HG03066 (cell line): Measurements from ENCODE around the gene DAPK2.
"Not testable (repeated sequence)": the region's sequence is repeated elsewhere in the genome, so short reads cannot be mapped to it uniquely, and the experiment has no call there.

Experiments used
- ATAC-seq: cut with Tn5 transposase; IDR thresholded peaks from one replicate; pipeline ENCODE4 v1.9.1; 2021; ENCODE audit warnings: low read depth; ENCODE audit not compliant: unreplicated experiment

DAPK2 gene

GRCh38 chr15:63901912-63902670 is 144.2 kb downstream of the DAPK2 start:
- ATAC-seq: no peak

GRCh38 chr15:63900306-63900705 is 146.0 kb downstream of the DAPK2 start:
- ATAC-seq: no peak

- ATAC-seq: not testable (repeated sequence)
Measured at GRCh38 chr15:63899606-63900005, 146.7 kb downstream of the DAPK2 start.

GRCh38 chr15:63899193-63899592 is 147.1 kb downstream of the DAPK2 start:
- ATAC-seq: no peak

GRCh38 chr15:63896336-63897115 is 149.8 kb downstream of the DAPK2 start:
- ATAC-seq: peak; percentile 76

GRCh38 chr15:63895787-63896218 is 150.5 kb downstream of the DAPK2 start:
- ATAC-seq: no peak

GRCh38 chr15:63895194-63895593 is 151.1 kb downstream of the DAPK2 start:
- no peak for ATAC-seq

- no peak for ATAC-seq
Measured at GRCh38 chr15:63894662-63894949, 151.7 kb downstream of the DAPK2 start.

GRCh38 chr15:63893866-63894661 is 152.2 kb downstream of the DAPK2 start:
- ATAC-seq: no peak

- ATAC-seq: peak; percentile 41
Measured at GRCh38 chr15:63892794-63893441, 153.4 kb downstream of the DAPK2 start.

- no peak for ATAC-seq
Measured at GRCh38 chr15:63891768-63892133, 154.5 kb downstream of the DAPK2 start.

GRCh38 chr15:63891079-63891767 is 155.1 kb downstream of the DAPK2 start:
- no peak for ATAC-seq

GRCh38 chr15:63890617-63891016 is 155.7 kb downstream of the DAPK2 start:
- no peak for ATAC-seq

- no peak for ATAC-seq
Measured at GRCh38 chr15:63889831-63890230, 156.5 kb downstream of the DAPK2 start.

GRCh38 chr15:63888823-63889222 is 157.5 kb downstream of the DAPK2 start:
- ATAC-seq: no peak

GRCh38 chr15:63888146-63888545 is 158.1 kb downstream of the DAPK2 start:
- ATAC-seq: no peak

GRCh38 chr15:63887630-63888029 is 158.7 kb downstream of the DAPK2 start:
- ATAC-seq: no peak

- ATAC-seq: no peak
Measured at GRCh38 chr15:63884953-63885352, 161.3 kb downstream of the DAPK2 start.

GRCh38 chr15:63881431-63881830 is 164.9 kb downstream of the DAPK2 start:
- no peak for ATAC-seq

- no peak for ATAC-seq
Measured at GRCh38 chr15:63880744-63881143, 165.5 kb downstream of the DAPK2 start.
